ENCODE results near the gene GOLGA1. TPM values are rescaled to one million over a fixed set of nuclear protein-coding genes. Genes with fewer than 3 reads are reported as not detected.

The GOLGA1 gene
- polyA plus RNA-seq, 1 of the 3 experiments (the other 2 are of a cell fraction): 10.0 TPM

DNA sequence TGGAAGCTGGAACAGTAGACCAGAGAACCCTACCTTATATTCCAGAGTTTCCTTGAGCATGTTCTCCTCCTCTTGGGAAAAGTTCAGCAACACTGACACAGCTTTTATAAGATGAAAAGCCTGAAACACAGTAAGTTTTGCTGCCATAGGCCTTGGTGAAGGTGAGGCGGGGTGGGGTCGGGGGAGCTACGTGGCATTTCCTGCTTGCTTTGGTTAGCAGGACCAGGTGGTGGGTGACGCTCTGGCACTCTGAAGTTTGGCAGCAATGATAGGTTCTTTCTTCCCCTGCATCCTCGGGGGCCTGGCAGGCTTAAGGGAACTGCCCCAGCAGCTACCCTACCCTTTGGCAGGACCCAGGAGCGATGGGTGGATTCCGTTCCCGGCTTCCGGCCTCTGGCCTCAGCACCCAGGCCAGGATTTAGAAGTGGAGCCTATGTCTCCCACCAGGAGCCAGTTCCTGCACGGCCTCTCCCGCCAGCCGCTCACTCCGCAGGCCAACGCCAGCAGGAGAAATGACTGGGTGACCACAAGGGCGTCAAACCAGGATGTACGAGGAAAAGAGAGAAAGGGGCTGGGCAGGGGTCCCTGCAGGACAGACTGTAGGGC is 59.6 kb downstream of the GOLGA1 start:
- Histone ChIP-seq H3F3A (replicated peaks; ENCODE audit: insufficient read depth) (peaks cover 21% of the 10 kb centered on the region), H3K4me2 (no peak overlapping the region), H3K4me3 (ENCODE audit: low read depth in 2 of 2, low read length in 1 of 2) (no peak overlapping the region), H3K9ac (no peak overlapping the region), H3K36me3 (replicated peaks in 1 of 2; ENCODE audit: control insufficient read depth in 1 of 2, insufficient read depth in 2 of 2, low read length in 1 of 2) (peaks cover 32 to 75% of the 10 kb centered on the region in 2 experiments), H4K20me1 (ENCODE audit: insufficient read depth) (0 out of 2 replicates have a peak, but pooled peaks cover 6% of the 10 kb centered on the region), H3K9me3 (no peaks in the 10 kb centered on the region), H3K4me1 (ENCODE audit: control insufficient read depth in 1 of 2, insufficient read depth in 2 of 2, low read depth in 1 of 2, low read length in 1 of 2) (no peaks in the 10 kb centered on the region), H3K27ac (ENCODE audit: low read depth in 2 of 2, low read length in 1 of 2) (no peak overlapping the region), H3K9me2 (no peaks in the 10 kb centered on the region), H2AFZ (ENCODE audit: low read depth) (no peak overlapping the region), H3K27me3 (ENCODE audit: insufficient read depth) (no peaks in the 10 kb centered on the region), H3K79me2 (ENCODE audit: insufficient read depth) (peaks cover 9% of the 10 kb centered on the region; the same call in 1 of the 2 replicates)
- ChIA-PET CTCF (interaction anchor here (0.7 to 2.1 kb wide), 2 partner anchors 12 to 109 kb away, joined by 5 to 7 read pairs; no protein-coding TSS in a partner anchor), POLR2A (no interaction called here)
- no peak for DNase-seq
- TF ChIP-seq POLR2AphosphoS5 (IDR thresholded peaks at IDR 0.05; ENCODE audit: low read depth, low read length) (no peak), RFX5 (IDR thresholded peaks at IDR 0.05; ENCODE audit: low read length) (no peak), MXI1 (IDR thresholded peaks at IDR 0.05; ENCODE audit: low read depth, low read length) (no peak), ZBTB33 (IDR thresholded peaks at IDR 0.05; ENCODE audit: borderline replicate concordance, low read depth) (no peak), MAX (IDR thresholded peaks at IDR 0.05; ENCODE audit: low read depth) (no peak), RXRA (IDR thresholded peaks at IDR 0.05; ENCODE audit: borderline replicate concordance, low read depth) (no peak), USF2 (IDR thresholded peaks at IDR 0.05; ENCODE audit: borderline replicate concordance, low read depth, low read length) (no peak), RCOR1 (IDR thresholded peaks at IDR 0.05; ENCODE audit: low read length) (no peak)
- WGBS (ENCODE audit: low lambda C conversion rate): 93% methylated on average over 15 of the region's 16 CpGs

DNA sequence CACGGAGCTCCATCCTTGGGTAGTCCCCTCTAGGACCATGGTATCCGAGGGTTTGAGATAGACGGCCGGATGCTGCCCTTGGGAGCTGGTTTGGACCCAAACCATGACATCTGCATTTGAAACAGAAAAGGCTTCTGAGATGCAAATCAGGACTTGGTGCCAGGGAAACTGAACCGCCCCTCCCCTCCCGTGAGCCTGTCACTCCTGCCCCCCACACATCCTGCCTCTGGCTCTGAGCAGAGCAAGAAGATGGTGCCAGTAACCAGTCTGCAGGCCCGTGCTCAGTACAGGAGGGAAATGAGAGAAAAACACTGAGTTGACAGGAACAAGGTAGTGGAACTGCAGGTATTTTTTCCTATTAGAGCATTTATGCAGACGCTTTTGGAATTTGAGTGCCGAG is 60.4 kb downstream of the GOLGA1 start:
- DNase-seq: no peak
- Histone ChIP-seq H3K4me3 (ENCODE audit: low read depth in 2 of 2, low read length in 1 of 2) (no peak overlapping the region), H3K4me1 (ENCODE audit: control insufficient read depth in 1 of 2, insufficient read depth in 2 of 2, low read depth in 1 of 2, low read length in 1 of 2) (no peaks in the 10 kb centered on the region), H3K36me3 (replicated peaks in 1 of 2; ENCODE audit: control insufficient read depth in 1 of 2, insufficient read depth in 2 of 2, low read length in 1 of 2) (peaks cover 32 to 76% of the 10 kb centered on the region in 2 experiments), H2AFZ (ENCODE audit: low read depth) (no peak overlapping the region), H3K4me2 (no peak overlapping the region), H3K9me3 (no peaks in the 10 kb centered on the region), H3K27me3 (ENCODE audit: insufficient read depth) (no peaks in the 10 kb centered on the region), H3K9ac (no peak overlapping the region), H3K27ac (ENCODE audit: low read depth in 2 of 2, low read length in 1 of 2) (no peak overlapping the region), H3F3A (replicated peaks; ENCODE audit: insufficient read depth) (peaks cover 21% of the 10 kb centered on the region), H4K20me1 (ENCODE audit: insufficient read depth) (0 out of 2 replicates have a peak, but pooled peaks cover 6% of the 10 kb centered on the region), H3K79me2 (ENCODE audit: insufficient read depth) (peaks cover 16% of the 10 kb centered on the region; the same call in 1 of the 2 replicates), H3K9me2 (no peaks in the 10 kb centered on the region)
- ChIA-PET CTCF (interaction anchor here (2.1 kb wide), 1 partner anchor 108 kb away, joined by 7 read pairs; no protein-coding TSS in a partner anchor), POLR2A (no interaction called here)
- TF ChIP-seq TEAD4 (IDR thresholded peaks at IDR 0.05; ENCODE audit: borderline replicate concordance, insufficient read depth): no peak
- TF ChIP-seq YY1 (IDR thresholded peaks at IDR 0.05; ENCODE audit: low read depth): no peak
- TF ChIP-seq POLR2AphosphoS5 (IDR thresholded peaks at IDR 0.05; ENCODE audit: low read depth, low read length): no peak
- TF ChIP-seq RXRA (IDR thresholded peaks at IDR 0.05; ENCODE audit: borderline replicate concordance, low read depth): no peak
- no peak for TF ChIP-seq MAX (IDR thresholded peaks at IDR 0.05; ENCODE audit: low read depth)
- no peak for TF ChIP-seq NRF1 (IDR thresholded peaks at IDR 0.05; ENCODE audit: low read depth, low read length)
- TF ChIP-seq SIN3A (IDR thresholded peaks at IDR 0.05; ENCODE audit: borderline replicate concordance, low read depth, low read length): no peak
- 82% methylated on average over 9 of the region's 9 CpGs for WGBS (ENCODE audit: low lambda C conversion rate)
